Esophagus squamous epithelium (tissue), 5 donors: ENCODE measurements around the gene OR4K14. TPM values are rescaled to one million over a fixed set of nuclear protein-coding genes. Genes with fewer than 3 reads are reported as not detected.
"Not testable (repeated sequence)": the region's sequence is repeated elsewhere in the genome, so short reads cannot be mapped to it uniquely, and the experiment has no call there.

Source experiments
- DNase-seq: peaks from one replicate; lab custom pipeline; 2025; lab: John Stamatoyannopoulos, UW
- H3K27ac ChIP-seq, 4 donors: fragments of 200-600 bp; sonication (generic); one replicate each; pipeline ENCODE4 v1.5.1; 2016 to 2019; ENCODE audit warnings: mild to moderate bottlenecking in 1 of 4
- H3K27me3 ChIP-seq, 4 donors: fragments of 200-600 bp; sonication (generic); 1 replicate in 3 of 4; 2 replicates in 1 of 4; pipeline versions ENCODE4 v1.5.1 to v1.6.0; 2017 to 2021; ENCODE audit warnings: antibody characterized with exemption in 1 of 4
- H3K36me3 ChIP-seq, 3 donors: fragments of 200-600 bp; sonication (generic); one replicate each; pipeline ENCODE4 v1.5.1; 2016 to 2019
- H3K4me1 ChIP-seq, 3 donors: fragments of 200-600 bp; sonication (generic); one replicate each; pipeline ENCODE4 v1.5.1; 2017 to 2019
- H3K4me3 ChIP-seq, 4 donors: fragments of 200-600 bp; sonication (generic); 1 replicate in 3 of 4; 2 replicates in 1 of 4; pipeline ENCODE4 v1.5.1; 2016 to 2019; ENCODE audit warnings: mild to moderate bottlenecking in 2 of 4, moderate library complexity in 1 of 4
- H3K9me3 ChIP-seq, 3 donors: fragments of 200-600 bp; sonication (generic); one replicate each; pipeline ENCODE4 v1.5.1; 2016 to 2019
- POLR2A ChIP-seq, 4 donors: fragments of 450-650 bp; IDR thresholded peaks; one replicate each; pipeline ENCODE4 v1.6.1; 2017; ENCODE audit warnings: antibody characterized with exemption in 4 of 4, mild to moderate bottlenecking in 4 of 4, moderate library complexity in 3 of 4
- WGBS, 2 donors: methylation state at CpG; one replicate each; pipeline ENCODE4 v1.1.5; 2018; 5-methylcytosine and 5-hydroxymethylcytosine counted together
- intact Hi-C: fragments of 100-400 bp; cut with DNase I; formaldehyde crosslinking; loops from one replicate; pipeline ENCODE4 v1.15.0; 2022
- total RNA-seq, 4 donors: library from RNA; depleted of rRNA; stranded (reverse); fragments of >200 nt; gene quantifications; one replicate each; pipeline ENCODE4 v1.1.0, GENCODE V29; 2016
- TF ChIP-seq, protein P1 (sequence below), 6 experiments: fragments of 450-650 bp in 4 of 6; fragments of 200-600 bp in 2 of 6; sonication (generic) in 2 of 6; IDR thresholded peaks; one replicate each; pipeline ENCODE4 v1.5.1; 2016 to 2019; ENCODE audit warnings: antibody characterized with exemption in 6 of 6, mild to moderate bottlenecking in 4 of 6, moderate library complexity in 4 of 6
- donor health status: DM: yes; HTN: yes; CAD: no.

The OR4K14 gene
- total RNA-seq, 4 donors from 2014 or later = not detected

DNA sequence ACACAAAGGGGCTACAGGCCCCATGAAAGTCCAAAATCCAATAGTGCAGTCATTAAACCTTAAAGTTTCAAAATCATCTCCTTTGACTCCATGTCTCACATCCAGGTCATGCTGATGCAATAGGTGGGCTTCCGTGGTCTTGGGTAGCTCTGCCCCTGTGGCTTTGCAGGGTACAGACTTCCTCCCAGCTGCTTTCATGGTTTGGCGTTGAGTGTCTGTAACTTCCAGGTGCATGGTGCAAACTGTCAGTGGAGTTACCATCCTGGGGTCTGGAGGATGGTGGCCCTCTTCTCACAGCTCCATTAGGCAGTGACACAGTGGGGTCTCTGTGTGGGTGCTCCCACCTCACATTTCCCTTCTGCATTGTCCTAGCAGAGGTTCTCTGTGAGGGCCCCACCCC is 25.7 kb downstream of the OR4K14 start:
- Histone ChIP-seq H3K4me1 (no peaks in the 10 kb centered on the region), H3K27ac (no peak overlapping the region), H3K27me3 (no peaks in the 10 kb centered on the region), H3K9me3 (no peaks in the 10 kb centered on the region), H3K36me3 (no peaks in the 10 kb centered on the region), H3K4me3 (no peak overlapping the region)
- intact Hi-C loops = no loop called here
- 13 to 37% methylated on average over 1 to 2 of the region's 2 CpGs for WGBS, 2 donors
- TF ChIP-seq POLR2A (IDR thresholded peaks at IDR 0.05) = no peak
- TF ChIP-seq, protein P1, sequence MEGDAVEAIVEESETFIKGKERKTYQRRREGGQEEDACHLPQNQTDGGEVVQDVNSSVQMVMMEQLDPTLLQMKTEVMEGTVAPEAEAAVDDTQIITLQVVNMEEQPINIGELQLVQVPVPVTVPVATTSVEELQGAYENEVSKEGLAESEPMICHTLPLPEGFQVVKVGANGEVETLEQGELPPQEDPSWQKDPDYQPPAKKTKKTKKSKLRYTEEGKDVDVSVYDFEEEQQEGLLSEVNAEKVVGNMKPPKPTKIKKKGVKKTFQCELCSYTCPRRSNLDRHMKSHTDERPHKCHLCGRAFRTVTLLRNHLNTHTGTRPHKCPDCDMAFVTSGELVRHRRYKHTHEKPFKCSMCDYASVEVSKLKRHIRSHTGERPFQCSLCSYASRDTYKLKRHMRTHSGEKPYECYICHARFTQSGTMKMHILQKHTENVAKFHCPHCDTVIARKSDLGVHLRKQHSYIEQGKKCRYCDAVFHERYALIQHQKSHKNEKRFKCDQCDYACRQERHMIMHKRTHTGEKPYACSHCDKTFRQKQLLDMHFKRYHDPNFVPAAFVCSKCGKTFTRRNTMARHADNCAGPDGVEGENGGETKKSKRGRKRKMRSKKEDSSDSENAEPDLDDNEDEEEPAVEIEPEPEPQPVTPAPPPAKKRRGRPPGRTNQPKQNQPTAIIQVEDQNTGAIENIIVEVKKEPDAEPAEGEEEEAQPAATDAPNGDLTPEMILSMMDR (IDR thresholded peaks at IDR 0.05) = no peak
- no peak for DNase-seq

DNA sequence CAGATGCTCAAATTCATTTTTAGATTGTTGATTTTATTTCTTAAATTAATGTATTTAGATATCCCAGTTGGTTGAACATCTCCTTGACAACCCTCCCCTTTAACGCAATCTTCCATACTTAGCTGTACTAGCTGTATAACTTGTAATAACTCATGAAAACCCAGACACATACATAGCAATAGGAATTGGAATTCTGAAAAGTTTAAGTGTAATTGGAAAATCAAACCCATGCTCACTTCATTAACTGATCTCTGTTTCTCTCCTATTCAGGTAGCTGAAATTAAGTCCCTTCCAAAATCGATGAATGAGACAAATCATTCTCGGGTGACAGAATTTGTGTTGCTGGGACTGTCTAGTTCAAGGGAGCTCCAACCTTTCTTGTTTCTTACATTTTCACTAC is 43.8 kb downstream of the OR4K14 start, which contains the start of gene OR4K15:
Gene OR4K15, plus strand, starts transcription at position 301 of the 400 bp plus-strand sequence. Its CDS starts 0 bp downstream, at position 301.
- no peaks in the 10 kb centered on the region for H3K36me3 ChIP-seq
- no peaks in the 10 kb centered on the region for H3K27me3 ChIP-seq
- no peak for DNase-seq
- H3K4me3 ChIP-seq = no peak within 1 kb of the TSS
- WGBS, 2 donors = 87 to 94% methylated on average over 3 of the region's 3 CpGs
- no peaks in the 10 kb centered on the region for H3K4me1 ChIP-seq
- no peaks in the 10 kb centered on the region for H3K9me3 ChIP-seq
- H3K27ac ChIP-seq = no peak within 1 kb of the TSS
- intact Hi-C loops = no loop called here
- TF ChIP-seq, protein P1 (IDR thresholded peaks at IDR 0.05) = no peak
- no peak for TF ChIP-seq POLR2A (IDR thresholded peaks at IDR 0.05)

- intact Hi-C loops = no loop called here
Measured at GRCh38 chr14:19974844-19975243, 44.3 kb downstream of the OR4K14 start.

DNA sequence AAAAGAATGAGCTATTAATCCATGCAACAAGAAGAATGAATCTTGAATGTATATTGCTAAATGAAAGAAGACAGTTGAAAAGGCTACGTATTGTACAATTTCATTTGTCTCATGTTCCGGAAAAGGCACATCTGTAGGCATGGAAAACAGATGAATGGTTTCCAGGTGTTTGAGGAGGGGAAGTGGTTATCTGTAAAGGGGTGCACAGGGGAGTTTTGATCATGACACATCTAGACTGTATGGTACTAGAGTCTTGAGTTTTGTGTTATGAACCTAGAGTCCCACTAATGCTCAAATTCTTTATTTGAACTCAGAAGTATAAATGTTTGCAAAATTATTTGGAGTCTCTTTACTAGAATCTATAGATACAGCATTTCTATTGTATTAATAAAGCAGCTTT is 49.4 kb downstream of the OR4K14 start:
- H3K4me1 ChIP-seq, H3K9me3 ChIP-seq, H3K36me3 ChIP-seq, H3K4me3 ChIP-seq, H3K27ac ChIP-seq, DNase-seq, H3K27me3 ChIP-seq, intact Hi-C loops: not testable (repeated sequence)
- WGBS, 2 donors = 45 to 80% methylated on average over 2 of the region's 2 CpGs

More at GRCh38 chr14:19974844-19975243, 44.3 kb downstream of the OR4K14 start:
- no peaks in the 10 kb centered on the region for H3K9me3 ChIP-seq
- no peaks in the 10 kb centered on the region for H3K36me3 ChIP-seq
- no peak overlapping the region for H3K4me3 ChIP-seq
- TF ChIP-seq POLR2A (IDR thresholded peaks at IDR 0.05) = no peak
- TF ChIP-seq, protein P1 (IDR thresholded peaks at IDR 0.05) = no peak
- no peak overlapping the region for H3K27ac ChIP-seq
- H3K4me1 ChIP-seq = no peaks in the 10 kb centered on the region
- H3K27me3 ChIP-seq = no peaks in the 10 kb centered on the region
- DNase-seq = no peak
- 47 to 74% methylated on average over 1 of the region's 1 CpG for WGBS, 2 donors

Other genes starting within 250 kb of the OR4K14 start
- gene OR4M1, start 245.8 kb downstream of the OR4K14 start, total RNA-seq = not detected
- gene OR4N2, start 215.5 kb downstream of the OR4K14 start, total RNA-seq = not detected
- gene OR4K2, start 144.2 kb downstream of the OR4K14 start, total RNA-seq = not detected
- gene OR4K5, start 98.7 kb downstream of the OR4K14 start, total RNA-seq = not detected
- gene OR4K1, start 88.4 kb downstream of the OR4K14 start, total RNA-seq = not detected
- not detected for gene OR4K15, start 43.7 kb downstream of the OR4K14 start, total RNA-seq
- not detected for gene OR4Q2, start 17.1 kb downstream of the OR4K14 start, total RNA-seq
- not detected for gene OR4K13, start 16.7 kb upstream of the OR4K14 start, total RNA-seq
- gene OR4L1, start 40.7 kb upstream of the OR4K14 start, total RNA-seq = not detected
- not detected for gene OR4K17, start 91.4 kb upstream of the OR4K14 start, total RNA-seq
- not detected for gene OR4N5, start 119.5 kb upstream of the OR4K14 start, total RNA-seq
- not detected for gene OR11G2, start 171.6 kb upstream of the OR4K14 start, total RNA-seq
- not detected for gene OR11H6, start 204.4 kb upstream of the OR4K14 start, total RNA-seq
- gene OR11H7, start 209.7 kb upstream of the OR4K14 start, total RNA-seq = not detected
- gene OR11H4, start 220.0 kb upstream of the OR4K14 start, total RNA-seq = not detected